Endodermal cell (in vitro differentiated cells): ENCODE measurements around the gene SLC25A6. TPM values are rescaled to one million over a fixed set of nuclear protein-coding genes. Genes with fewer than 3 reads are reported as not detected.

Experiments
- DNase-seq: peaks from one replicate; pipeline ENCODE4 v3.0.0-alpha.2; 2017
- H3K27ac ChIP-seq: 2 replicates; pipeline ENCODE4 v1.5.1; 2013; ENCODE audit warnings: mild to moderate bottlenecking, low read depth, low read length, moderate library complexity
- H3K27me3 ChIP-seq: 2 replicates; pipeline ENCODE4 v1.6.1; 2013; ENCODE audit warnings: mild to moderate bottlenecking, low read length, moderate library complexity; ENCODE audit not compliant: insufficient read depth, control insufficient read depth, poor library complexity, severe bottlenecking
- H3K36me3 ChIP-seq: 2 replicates; pipeline ENCODE4 v1.7.0; 2013; ENCODE audit warnings: mild to moderate bottlenecking, low read length, moderate library complexity; ENCODE audit not compliant: control insufficient read depth, insufficient read depth
- H3K4me1 ChIP-seq: one replicate; pipeline ENCODE4 v1.7.0; 2013; ENCODE audit warnings: low read length; ENCODE audit not compliant: control insufficient read depth, insufficient read depth
- H3K4me3 ChIP-seq: 2 replicates; pipeline ENCODE4 v1.5.1; 2013; ENCODE audit warnings: mild to moderate bottlenecking, low read length, moderate library complexity
- H3K9ac ChIP-seq: 2 replicates; pipeline ENCODE4 v1.6.1; 2013; ENCODE audit warnings: mild to moderate bottlenecking, low read length, moderate library complexity; ENCODE audit not compliant: poor library complexity, severe bottlenecking; ENCODE audit errors: extremely low read depth
- H3K9me3 ChIP-seq: 2 replicates; pipeline ENCODE4 v1.6.1; 2013; ENCODE audit warnings: mild to moderate bottlenecking, low read length, moderate library complexity; ENCODE audit not compliant: control insufficient read depth
- H3K27ac Mint-ChIP-seq: 2 replicates; pipeline ENCODE4 v1.8.0; 2020; ENCODE audit warnings: mixed read lengths
- H3K27me3 Mint-ChIP-seq: 2 replicates; pipeline ENCODE4 v1.8.0; 2021; ENCODE audit warnings: mild to moderate bottlenecking, mixed read lengths; ENCODE audit not compliant: insufficient read depth
- H3K36me3 Mint-ChIP-seq: 2 replicates; pipeline ENCODE4 v1.8.0; 2020; ENCODE audit warnings: low read depth, mixed read lengths
- H3K4me1 Mint-ChIP-seq: 2 replicates; pipeline ENCODE4 v1.8.0; 2020; ENCODE audit warnings: mixed read lengths
- H3K4me3 Mint-ChIP-seq: 2 replicates; pipeline ENCODE4 v1.8.0; 2020; ENCODE audit warnings: mild to moderate bottlenecking, moderate library complexity, mixed read lengths
- H3K9me3 Mint-ChIP-seq: 2 replicates; pipeline ENCODE4 v1.8.0; 2020; ENCODE audit warnings: mild to moderate bottlenecking, mixed read lengths
- WGBS, 2 experiments: methylation state at CpG; one replicate each; pipeline versions ENCODE4 v1.1.5 to v1.1.7; 2013; ENCODE audit warnings: missing lambda C conversion rate in 2 of 2, mixed read lengths in 1 of 2; ENCODE audit not compliant: insufficient coverage in 1 of 2, insufficient read length in 1 of 2; 5-methylcytosine and 5-hydroxymethylcytosine counted together
- total RNA-seq, 2 donors: library from RNA; stranded (reverse); fragmentation: NEBNext Ultra II Directional in 1 of 2; extraction: Animal tissue kit (Norgen Biotek cat#: 25700) in 1 of 2; gene quantifications; 2 replicates in 1 of 2; 3 replicates in 1 of 2; pipeline ENCODE4 v1.2.1, GENCODE V29; 2021
- TF ChIP-seq, protein P1 (sequence below): fragments of 200-600 bp; sonication (generic); conservative IDR thresholded peaks from 2 replicates; pipeline ENCODE4 v1.5.0; 2021; ENCODE audit warnings: antibody characterized with exemption, mild to moderate bottlenecking

SLC25A6 gene
- total RNA-seq, 2 donors from 2014 or later = 424 to 429 TPM

DNA sequence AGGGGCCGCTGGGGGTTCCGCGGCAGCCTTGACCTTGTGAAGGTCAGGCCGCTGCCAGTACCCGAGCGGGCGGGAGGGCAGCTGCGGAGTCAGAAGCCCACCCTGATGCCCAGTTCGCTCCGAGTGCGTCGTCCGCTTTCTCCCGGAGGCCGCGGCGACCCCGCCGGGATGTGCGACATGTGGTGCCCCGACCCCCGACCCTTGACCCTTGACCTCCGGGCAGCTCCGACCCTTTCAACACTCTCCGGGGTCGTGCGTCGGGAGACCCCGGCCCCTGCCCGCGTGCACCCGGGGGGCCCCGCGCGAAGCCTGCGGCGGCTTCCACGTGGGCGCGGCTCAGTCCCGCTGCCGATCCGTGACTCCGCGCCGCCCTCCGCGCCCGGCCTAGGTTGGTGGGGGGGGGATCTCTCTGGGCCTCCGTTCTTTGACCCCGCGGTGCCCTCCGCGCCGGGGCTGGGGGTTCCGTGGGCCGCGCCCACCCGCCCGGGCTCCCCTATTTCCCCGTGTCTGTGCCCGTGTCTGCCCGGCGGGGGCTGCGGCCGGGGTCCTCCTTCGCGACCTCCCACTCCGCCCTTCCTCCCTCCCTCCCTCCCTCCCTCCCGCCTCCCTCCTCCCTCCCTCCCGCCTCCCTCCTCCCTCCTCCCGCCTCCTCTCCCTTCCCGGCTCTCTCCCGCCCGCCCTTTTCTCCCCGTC lies 609 bp upstream of the SLC25A6 start:
- Mint-ChIP-seq H3K9me3 (no peaks in the 10 kb centered on the region), H3K36me3 (peaks cover 57% of the 10 kb centered on the region), H3K4me3 (peak overlapping the region; percentile 90), H3K27ac (peak overlapping the region; percentile 87), H3K27me3 (no peaks in the 10 kb centered on the region), H3K4me1 (peaks cover 7% of the 10 kb centered on the region)
- TF ChIP-seq, protein P1, sequence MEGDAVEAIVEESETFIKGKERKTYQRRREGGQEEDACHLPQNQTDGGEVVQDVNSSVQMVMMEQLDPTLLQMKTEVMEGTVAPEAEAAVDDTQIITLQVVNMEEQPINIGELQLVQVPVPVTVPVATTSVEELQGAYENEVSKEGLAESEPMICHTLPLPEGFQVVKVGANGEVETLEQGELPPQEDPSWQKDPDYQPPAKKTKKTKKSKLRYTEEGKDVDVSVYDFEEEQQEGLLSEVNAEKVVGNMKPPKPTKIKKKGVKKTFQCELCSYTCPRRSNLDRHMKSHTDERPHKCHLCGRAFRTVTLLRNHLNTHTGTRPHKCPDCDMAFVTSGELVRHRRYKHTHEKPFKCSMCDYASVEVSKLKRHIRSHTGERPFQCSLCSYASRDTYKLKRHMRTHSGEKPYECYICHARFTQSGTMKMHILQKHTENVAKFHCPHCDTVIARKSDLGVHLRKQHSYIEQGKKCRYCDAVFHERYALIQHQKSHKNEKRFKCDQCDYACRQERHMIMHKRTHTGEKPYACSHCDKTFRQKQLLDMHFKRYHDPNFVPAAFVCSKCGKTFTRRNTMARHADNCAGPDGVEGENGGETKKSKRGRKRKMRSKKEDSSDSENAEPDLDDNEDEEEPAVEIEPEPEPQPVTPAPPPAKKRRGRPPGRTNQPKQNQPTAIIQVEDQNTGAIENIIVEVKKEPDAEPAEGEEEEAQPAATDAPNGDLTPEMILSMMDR = no peak
- Histone ChIP-seq H3K9ac (peak overlapping the region; percentile 82), H3K9me3 (no peaks in the 10 kb centered on the region), H3K4me1 (peaks cover 3% of the 10 kb centered on the region), H3K27me3 (no peaks in the 10 kb centered on the region), H3K27ac (peak overlapping the region; percentile 97), H3K4me3 (peak overlapping the region; percentile 96), H3K36me3 (peaks cover 55% of the 10 kb centered on the region)
- WGBS, 2 experiments = 0% methylated on average over 18 to 65 of the region's 76 CpGs
- peak; percentile 86 for DNase-seq

DNA sequence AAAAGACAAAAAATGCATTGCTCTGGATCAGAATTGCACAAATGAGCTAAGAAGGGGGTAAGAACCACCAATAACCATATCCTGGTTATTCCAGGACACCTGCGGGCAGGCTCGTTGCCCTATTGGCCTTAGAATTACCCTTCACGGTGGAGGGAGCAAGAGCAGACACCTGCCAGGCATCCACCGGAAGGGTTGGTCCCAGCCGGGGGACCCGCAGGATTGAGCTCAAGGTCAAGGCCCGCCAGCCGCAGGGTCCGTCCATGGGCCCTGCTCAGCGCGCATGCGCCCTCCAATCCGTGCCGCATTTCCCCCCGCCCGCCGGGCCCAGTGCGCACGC lies 575 bp downstream of the SLC25A6 start:
- peak overlapping the region; percentile 79 for H3K27ac Mint-ChIP-seq
- H3K36me3 ChIP-seq = peaks cover 58% of the 10 kb centered on the region
- no peaks in the 10 kb centered on the region for H3K9me3 ChIP-seq
- peaks cover 7% of the 10 kb centered on the region for H3K4me1 Mint-ChIP-seq
- H3K27me3 Mint-ChIP-seq = no peaks in the 10 kb centered on the region
- WGBS, 2 experiments = 0% methylated on average over 19 of the region's 19 CpGs
- peak overlapping the region; percentile 95 for H3K9ac ChIP-seq
- peak; percentile 94 for DNase-seq
- H3K4me1 ChIP-seq = peaks cover 3% of the 10 kb centered on the region
- peak overlapping the region; percentile 99 for H3K27ac ChIP-seq
- peak overlapping the region; percentile 98 for H3K4me3 ChIP-seq
- no peaks in the 10 kb centered on the region for H3K9me3 Mint-ChIP-seq
- H3K4me3 Mint-ChIP-seq = peak overlapping the region; percentile 90
- TF ChIP-seq, protein P1 = no peak
- no peaks in the 10 kb centered on the region for H3K27me3 ChIP-seq
- peaks cover 61% of the 10 kb centered on the region for H3K36me3 Mint-ChIP-seq

GRCh38 chrX:1390621-1391369 lies 1.1 kb downstream of the SLC25A6 start:
- Mint-ChIP-seq H3K36me3 (peaks cover 59% of the 10 kb centered on the region), H3K9me3 (no peaks in the 10 kb centered on the region), H3K4me3 (peak overlapping the region; percentile 90), H3K27me3 (no peaks in the 10 kb centered on the region), H3K4me1 (peaks cover 4% of the 10 kb centered on the region), H3K27ac (peak overlapping the region; percentile 79)
- Histone ChIP-seq H3K4me3 (peak overlapping the region; percentile 98), H3K9me3 (no peaks in the 10 kb centered on the region), H3K4me1 (peaks cover 3% of the 10 kb centered on the region), H3K9ac (peak overlapping the region; percentile 95), H3K27ac (no peak overlapping the region), H3K27me3 (no peaks in the 10 kb centered on the region), H3K36me3 (peaks cover 58% of the 10 kb centered on the region)
- TF ChIP-seq, protein P1 = no peak
- WGBS, 2 experiments = 59 to 69% methylated on average over 24 to 30 of the region's 30 CpGs
- peak; percentile 30 for DNase-seq
